ENCODE results near the gene PIGL.
A peak's percentile ranks its signal among the peaks of the same experiment; 100 is the strongest.

The PIGL gene

GRCh38 chr17:16313139-16314090 is 96.4 kb downstream of the PIGL start:
- DNase-seq: no peak

GRCh38 chr17:16314189-16314588 is 97.2 kb downstream of the PIGL start:
- DNase-seq: no peak

- DNase-seq: no peak
These were observed 97.8 kb downstream of the PIGL start for GRCh38 chr17:16314859-16315258.

GRCh38 chr17:16319969-16320368 is 103.0 kb downstream of the PIGL start:
- no peak for DNase-seq

- DNase-seq: no peak
These were observed 105.6 kb downstream of the PIGL start for GRCh38 chr17:16322636-16323035.

GRCh38 chr17:16325964-16326363 is 109.0 kb downstream of the PIGL start:
- no peak for DNase-seq

- DNase-seq: no peak
These were observed 110.0 kb downstream of the PIGL start for GRCh38 chr17:16327018-16327417.

GRCh38 chr17:16328997-16329396 is 112.0 kb downstream of the PIGL start:
- DNase-seq: no peak

- no peak for DNase-seq
These were observed 112.7 kb downstream of the PIGL start for GRCh38 chr17:16329519-16330271.

GRCh38 chr17:16338391-16338790 is 121.4 kb downstream of the PIGL start:
- DNase-seq: no peak

- no peak for DNase-seq
These were observed 122.4 kb downstream of the PIGL start for GRCh38 chr17:16339402-16339801.

GRCh38 chr17:16339959-16340358 is 122.9 kb downstream of the PIGL start:
- no peak for DNase-seq

- DNase-seq: no peak
These were observed 126.0 kb downstream of the PIGL start for GRCh38 chr17:16342979-16343378.

GRCh38 chr17:16343569-16343968 is 126.6 kb downstream of the PIGL start:
- no peak for DNase-seq

GRCh38 chr17:16345565-16345964 is 128.6 kb downstream of the PIGL start:
- no peak for DNase-seq

GRCh38 chr17:16346721-16347271 is 129.8 kb downstream of the PIGL start:
- DNase-seq: no peak

GRCh38 chr17:16348586-16348985 is 131.6 kb downstream of the PIGL start:
- DNase-seq: no peak

- DNase-seq: no peak
These were observed 132.4 kb downstream of the PIGL start for GRCh38 chr17:16349431-16349830.

GRCh38 chr17:16351831-16352230 is 134.8 kb downstream of the PIGL start:
- peak in 1 of 3 donors; percentile 13 for DNase-seq

- DNase-seq: peak in 2 of 3 donors; percentile 10 to 25
These were observed 135.3 kb downstream of the PIGL start for GRCh38 chr17:16352303-16352666.

GRCh38 chr17:16352667-16353316 is 135.8 kb downstream of the PIGL start:
- DNase-seq: peak; percentile 25 to 57 (median 29)

GRCh38 chr17:16353317-16354174 is 136.5 kb downstream of the PIGL start, which contains the start of gene CENPV:
Gene CENPV (minus strand): TSS chr17:16353469. CDS start chr17:16353436, 33 bp downstream.
- DNase-seq: peak; percentile 48 to 85 (median 65)
